ENCODE results near the gene TUBB2B.

The TUBB2B gene

GRCh38 chr6:3270258-3270657 lies 42.8 kb upstream of the TUBB2B start:
- DNase-seq (ENCODE audit: low read depth) = no peak
- TF ChIP-seq CTCF (IDR thresholded peaks at IDR 0.05; ENCODE audit: low read depth, low read length, missing control alignments) = no peak
- no peak overlapping the region for H3K4me3 ChIP-seq (ENCODE audit: low read depth, low read length)

- no peak for DNase-seq (ENCODE audit: low read depth)
- H3K4me3 ChIP-seq (ENCODE audit: low read depth, low read length) = no peak overlapping the region
- no peak for TF ChIP-seq CTCF (IDR thresholded peaks at IDR 0.05; ENCODE audit: low read depth, low read length, missing control alignments)
Measured at GRCh38 chr6:3269281-3269975, 42.0 kb upstream of the TUBB2B start.

- TF ChIP-seq CTCF (IDR thresholded peaks at IDR 0.05; ENCODE audit: low read depth, low read length, missing control alignments) = no peak
- DNase-seq (ENCODE audit: low read depth) = no peak
Measured at GRCh38 chr6:3268680-3269079, 41.2 kb upstream of the TUBB2B start.

GRCh38 chr6:3267162-3267561 lies 39.7 kb upstream of the TUBB2B start:
- no peak overlapping the region for H3K4me3 ChIP-seq (ENCODE audit: low read depth, low read length)
- TF ChIP-seq CTCF (IDR thresholded peaks at IDR 0.05; ENCODE audit: low read depth, low read length, missing control alignments) = no peak
- no peak for DNase-seq (ENCODE audit: low read depth)

More at GRCh38 chr6:3268680-3269079, 41.2 kb upstream of the TUBB2B start:
- no peak overlapping the region for H3K4me3 ChIP-seq (ENCODE audit: low read depth, low read length)

GRCh38 chr6:3266170-3266569 lies 38.7 kb upstream of the TUBB2B start:
- H3K4me3 ChIP-seq (ENCODE audit: low read depth, low read length) = no peak overlapping the region
- DNase-seq (ENCODE audit: low read depth) = no peak
- TF ChIP-seq CTCF (IDR thresholded peaks at IDR 0.05; ENCODE audit: low read depth, low read length, missing control alignments) = no peak

- no peak for DNase-seq (ENCODE audit: low read depth)
- no peak overlapping the region for H3K4me3 ChIP-seq (ENCODE audit: low read depth, low read length)
- no peak for TF ChIP-seq CTCF (IDR thresholded peaks at IDR 0.05; ENCODE audit: low read depth, low read length, missing control alignments)
Measured at GRCh38 chr6:3265671-3266070, 38.2 kb upstream of the TUBB2B start.

GRCh38 chr6:3264356-3264755 lies 36.9 kb upstream of the TUBB2B start:
- H3K4me3 ChIP-seq (ENCODE audit: low read depth, low read length) = no peak overlapping the region
- DNase-seq (ENCODE audit: low read depth) = no peak
- TF ChIP-seq CTCF (IDR thresholded peaks at IDR 0.05; ENCODE audit: low read depth, low read length, missing control alignments) = no peak

All from GM12864 (cell line).